AG09309 (cell line): Measurements from ENCODE around the gene ACSL1.

Experiments used
- DNase-seq: peaks from one replicate; pipeline ENCODE4 v3.0.0-alpha.2; 2010; ENCODE audit warnings: low read depth
- H3K4me3 ChIP-seq: 2 replicates; pipeline ENCODE4 v1.5.1; 2011; ENCODE audit warnings: mild to moderate bottlenecking, low read depth, low read length, moderate library complexity; ENCODE audit not compliant: control insufficient read depth
- CTCF ChIP-seq: IDR thresholded peaks from 2 replicates; pipeline ENCODE4 v1.5.1; 2011; ENCODE audit warnings: mild to moderate bottlenecking, low read depth, low read length, inconsistent platforms; ENCODE audit not compliant: insufficient read depth, control insufficient read depth; ENCODE audit errors: missing control alignments

Gene ACSL1

DNA sequence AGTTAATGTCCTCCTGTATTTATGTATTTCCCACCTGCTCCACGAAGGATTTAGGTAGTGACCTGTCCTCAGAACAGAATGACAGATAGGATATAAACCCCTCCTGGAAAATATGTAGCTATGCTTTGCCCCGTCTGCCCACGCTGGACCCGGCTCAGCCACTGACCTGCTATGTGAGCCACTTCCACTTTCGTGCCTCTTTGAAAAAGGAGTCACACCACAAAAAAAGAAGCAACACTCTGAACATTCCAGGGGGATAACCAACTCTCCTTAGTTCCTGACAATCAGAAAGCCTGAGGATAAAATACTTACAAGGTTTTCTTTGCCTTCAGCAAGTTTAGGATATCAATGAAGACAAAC, 11.1 kb downstream of the ACSL1 start:
- H3K4me3 ChIP-seq, result no peak overlapping the region
- DNase-seq, result no peak
- no peak for TF ChIP-seq CTCF

DNA sequence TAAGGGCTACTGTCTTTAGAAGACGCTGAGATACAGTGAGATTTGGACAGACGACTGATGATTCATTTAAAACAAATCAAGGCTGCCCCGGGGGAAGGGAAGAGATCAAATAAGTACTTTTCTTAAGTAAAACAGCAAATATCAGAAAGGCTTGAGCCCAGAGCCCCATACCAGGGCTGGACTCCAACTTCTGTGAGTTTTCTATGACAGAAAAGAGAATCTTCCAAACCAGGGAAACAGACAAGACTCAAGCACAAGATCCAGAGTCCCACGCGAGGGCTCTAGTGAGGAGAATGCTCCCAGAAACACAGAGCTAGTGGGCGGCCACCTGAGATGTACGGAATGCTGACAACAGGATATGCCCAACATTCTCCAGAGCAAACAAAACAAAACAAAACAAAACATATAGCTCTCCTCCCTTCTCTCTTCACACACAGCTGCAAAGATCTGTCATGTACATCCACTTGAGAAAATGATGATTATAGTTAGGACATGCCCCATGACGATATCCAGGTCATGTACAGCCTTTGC, 13.1 kb downstream of the ACSL1 start:
- no peak overlapping the region for H3K4me3 ChIP-seq
- no peak for TF ChIP-seq CTCF
- DNase-seq, result no peak

- TF ChIP-seq CTCF, result no peak
- H3K4me3 ChIP-seq, result no peak overlapping the region
Measured at GRCh38 chr4:184812199-184812542, 13.6 kb downstream of the ACSL1 start.

DNA sequence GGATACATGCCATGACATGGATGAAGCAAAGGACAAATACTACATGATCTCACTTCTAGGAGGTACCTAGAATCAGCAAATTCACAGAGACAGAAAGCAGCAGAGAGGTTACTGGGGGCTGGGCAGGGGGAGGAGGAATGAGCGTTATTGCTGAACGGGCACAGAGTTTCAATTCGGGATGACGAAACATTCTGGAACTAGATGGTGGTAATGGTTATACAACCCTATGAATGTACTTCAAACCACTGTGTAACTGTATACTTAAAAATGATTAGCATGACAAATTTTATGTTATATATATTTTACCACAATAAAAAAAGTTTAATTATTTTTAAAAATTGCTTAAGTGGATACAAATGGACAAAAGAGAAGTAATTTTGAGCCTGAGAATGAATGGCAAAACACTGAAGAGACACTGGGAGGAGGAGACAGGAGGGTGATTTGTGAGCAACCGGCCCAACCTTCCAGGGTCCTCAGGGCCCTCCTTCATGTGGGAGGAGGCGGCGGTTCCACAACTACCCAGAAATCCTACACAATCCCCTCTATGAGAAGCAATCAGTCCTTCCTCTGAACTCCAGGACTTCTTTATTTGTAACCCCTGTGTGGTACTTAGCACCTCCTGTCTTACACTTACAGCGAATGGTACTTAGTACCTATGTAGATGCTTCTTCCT, 14.1 kb downstream of the ACSL1 start:
- no peak for TF ChIP-seq CTCF
- no peak for DNase-seq
- no peak overlapping the region for H3K4me3 ChIP-seq

More at GRCh38 chr4:184812199-184812542, 13.6 kb downstream of the ACSL1 start:
- no peak for DNase-seq

- TF ChIP-seq CTCF, result no peak
- no peak for DNase-seq
- no peak overlapping the region for H3K4me3 ChIP-seq
Measured at GRCh38 chr4:184810720-184811119, 15.0 kb downstream of the ACSL1 start.

DNA sequence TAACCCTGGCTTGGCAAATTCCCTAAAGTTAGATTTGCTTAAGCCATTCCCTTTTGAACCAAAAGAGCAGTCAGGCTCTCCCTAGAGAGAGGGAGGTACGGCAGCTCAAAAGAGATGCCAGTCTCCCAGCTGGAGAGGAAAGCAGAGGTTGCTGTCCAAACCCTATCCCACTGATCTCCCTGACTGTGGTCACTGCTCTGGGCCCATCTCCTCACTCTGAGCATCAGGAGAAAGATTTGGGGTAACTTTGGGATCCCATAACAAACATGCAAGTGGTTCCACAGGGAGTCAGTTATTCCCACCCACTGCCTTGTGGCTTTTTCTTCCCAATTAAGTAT, 17.1 kb downstream of the ACSL1 start:
- H3K4me3 ChIP-seq, result no peak overlapping the region
- no peak for TF ChIP-seq CTCF
- DNase-seq, result no peak
